ENCODE results near the gene AURKA.

- TF ChIP-seq JUND (IDR thresholded peaks at IDR 0.05; ENCODE audit: low read length) (no peak), POLR2A (IDR thresholded peaks at IDR 0.05; ENCODE audit: control extremely low read depth in 1 of 2, low read depth in 2 of 2, low read length in 2 of 2) (no peak), JUN (IDR thresholded peaks at IDR 0.05; ENCODE audit: low read depth, low read length) (no peak), EZH2 (IDR thresholded peaks at IDR 0.05; ENCODE audit: low read depth, low read length, severe bottlenecking) (no peak), PHF8 (conservative IDR thresholded peaks at IDR 0.05; ENCODE audit: low read depth, low read length) (no peak), POU5F1 (IDR thresholded peaks at IDR 0.05; ENCODE audit: low read depth, low read length) (no peak), ATF3 (IDR thresholded peaks at IDR 0.05; ENCODE audit: insufficient read depth, low read depth, low read length) (no peak), EP300 (IDR thresholded peaks at IDR 0.05; ENCODE audit: borderline replicate concordance in 1 of 2, low read depth in 2 of 2, low read length in 2 of 2) (no peak)
Measured at GRCh38 chr20:56426926-56427325, 34.9 kb upstream of the AURKA start.

Measured in H1 (cell line).